ENCODE results near the gene DPH5.
"Not testable (repeated sequence)": the region's sequence is repeated elsewhere in the genome, so short reads cannot be mapped to it uniquely, and the experiment has no call there.

The DPH5 gene

DNA sequence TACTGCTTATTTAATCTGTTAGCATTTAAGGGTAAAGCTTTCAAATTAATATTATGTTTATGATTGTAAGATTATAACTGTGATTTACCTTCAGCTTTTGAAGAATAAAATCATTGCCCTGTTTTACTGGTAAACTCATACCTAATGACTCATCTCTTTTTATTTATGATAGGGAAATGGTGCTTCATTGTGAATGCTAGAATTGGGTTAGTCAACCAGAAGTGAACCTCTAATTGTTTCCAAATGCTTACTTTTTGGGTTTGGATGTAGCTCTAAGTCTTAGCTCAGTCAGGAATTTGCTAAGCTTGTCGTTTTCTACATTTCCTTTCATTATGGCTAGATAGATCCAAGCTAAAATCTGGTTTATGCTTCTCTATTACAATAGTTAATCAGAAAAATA is 70.3 kb downstream of the DPH5 start:
- Histone ChIP-seq H2AFZ (ENCODE audit: low read length) (no peak overlapping the region), H3K27me3 (ENCODE audit: insufficient read depth, low read length, poor library complexity, severe bottlenecking) (no peaks in the 10 kb centered on the region), H3F3A (ENCODE audit: low read depth) (no peaks in the 10 kb centered on the region), H3K9me2 (replicated peaks; ENCODE audit: low read depth, low read length) (no peaks in the 10 kb centered on the region), H3K9ac (ENCODE audit: low read depth, low read length, poor library complexity, severe bottlenecking) (no peak overlapping the region), H3K4me1 (ENCODE audit: insufficient read depth, low read length, poor library complexity, severe bottlenecking) (no peaks in the 10 kb centered on the region), H3K36me3 (ENCODE audit: insufficient read depth, low read length) (peaks cover 21% of the 10 kb centered on the region), H3K79me2 (ENCODE audit: insufficient read depth, low read length) (no peaks in the 10 kb centered on the region), H3K9me3 (ENCODE audit: insufficient read depth, low read depth, low read length) (no peaks in the 10 kb centered on the region), H3K4me3 (ENCODE audit: low read length, poor library complexity, severe bottlenecking) (no peak overlapping the region), H4K20me1 (ENCODE audit: insufficient read depth, low read length, poor library complexity, severe bottlenecking) (no peaks in the 10 kb centered on the region), H3K4me2 (ENCODE audit: low read depth, low read length, poor library complexity, severe bottlenecking) (no peak overlapping the region)
- TF ChIP-seq EZH2phosphoT487 (IDR thresholded peaks at IDR 0.05; ENCODE audit: borderline replicate concordance): no peak
- TF ChIP-seq, protein P1, sequence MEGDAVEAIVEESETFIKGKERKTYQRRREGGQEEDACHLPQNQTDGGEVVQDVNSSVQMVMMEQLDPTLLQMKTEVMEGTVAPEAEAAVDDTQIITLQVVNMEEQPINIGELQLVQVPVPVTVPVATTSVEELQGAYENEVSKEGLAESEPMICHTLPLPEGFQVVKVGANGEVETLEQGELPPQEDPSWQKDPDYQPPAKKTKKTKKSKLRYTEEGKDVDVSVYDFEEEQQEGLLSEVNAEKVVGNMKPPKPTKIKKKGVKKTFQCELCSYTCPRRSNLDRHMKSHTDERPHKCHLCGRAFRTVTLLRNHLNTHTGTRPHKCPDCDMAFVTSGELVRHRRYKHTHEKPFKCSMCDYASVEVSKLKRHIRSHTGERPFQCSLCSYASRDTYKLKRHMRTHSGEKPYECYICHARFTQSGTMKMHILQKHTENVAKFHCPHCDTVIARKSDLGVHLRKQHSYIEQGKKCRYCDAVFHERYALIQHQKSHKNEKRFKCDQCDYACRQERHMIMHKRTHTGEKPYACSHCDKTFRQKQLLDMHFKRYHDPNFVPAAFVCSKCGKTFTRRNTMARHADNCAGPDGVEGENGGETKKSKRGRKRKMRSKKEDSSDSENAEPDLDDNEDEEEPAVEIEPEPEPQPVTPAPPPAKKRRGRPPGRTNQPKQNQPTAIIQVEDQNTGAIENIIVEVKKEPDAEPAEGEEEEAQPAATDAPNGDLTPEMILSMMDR (conservative IDR thresholded peaks at IDR 0.05; ENCODE audit: low read length): no peak

DNA sequence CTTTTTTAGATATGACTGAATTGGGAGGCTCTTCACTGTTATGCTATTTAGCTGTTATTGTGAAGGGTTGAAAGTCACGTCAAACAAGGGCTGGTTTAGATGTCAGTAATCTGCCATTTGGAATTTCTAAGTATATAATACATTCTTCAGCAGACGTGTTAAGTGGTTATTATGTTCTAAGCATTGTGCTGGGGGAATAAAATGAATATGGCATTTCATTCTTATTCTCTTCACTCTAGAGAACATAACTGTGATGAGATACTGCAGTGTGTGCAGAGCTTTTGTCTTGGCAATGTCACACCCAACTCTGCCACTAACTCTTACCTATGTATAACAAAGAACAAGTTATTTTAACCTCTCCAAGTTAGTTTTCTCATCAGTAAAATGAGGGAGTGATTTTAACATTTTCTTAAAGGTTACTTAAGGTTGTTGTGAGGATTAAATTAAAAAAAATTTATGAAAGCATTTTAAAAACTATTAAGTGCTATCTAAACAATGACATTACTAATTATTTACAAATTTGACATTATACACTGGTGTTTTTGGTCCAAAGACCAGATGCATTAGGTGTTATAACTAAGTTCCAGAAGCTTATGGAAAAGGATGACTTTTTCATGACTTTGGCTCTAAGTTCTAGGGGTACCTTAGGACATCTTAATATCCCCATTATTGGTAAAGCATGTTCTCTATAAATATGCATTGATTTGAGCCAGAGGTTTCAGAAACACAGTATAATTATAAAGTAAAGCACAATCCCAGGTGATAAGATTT is 71.4 kb downstream of the DPH5 start:
- TF ChIP-seq, protein P1 (conservative IDR thresholded peaks at IDR 0.05; ENCODE audit: low read length): no peak
- TF ChIP-seq EZH2phosphoT487 (IDR thresholded peaks at IDR 0.05; ENCODE audit: borderline replicate concordance): no peak
- peaks cover 3% of the 10 kb centered on the region; the same call in 1 of the 2 replicates for H3K79me2 ChIP-seq (ENCODE audit: insufficient read depth, low read length)

DNA sequence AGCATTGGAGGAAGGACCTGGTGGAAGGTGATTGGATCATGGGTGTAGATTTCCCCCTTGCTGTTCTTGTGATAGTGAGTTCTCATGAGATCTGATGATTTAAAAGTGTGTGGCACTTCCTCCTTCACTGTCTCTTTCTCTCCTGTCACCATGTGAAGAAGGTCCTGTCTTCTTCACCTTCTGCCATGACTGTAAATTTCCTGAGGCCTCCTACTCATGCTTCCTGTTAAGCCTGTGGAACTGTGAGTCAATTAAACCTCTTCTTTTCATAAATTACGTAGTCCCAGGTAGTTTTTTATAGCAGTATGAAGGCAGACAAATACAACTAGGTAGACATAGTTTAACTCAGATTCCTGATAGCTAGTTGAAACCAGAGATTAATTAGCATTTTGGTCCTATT is 72.6 kb downstream of the DPH5 start:
- not testable (repeated sequence) for H4K20me1 ChIP-seq (ENCODE audit: insufficient read depth, low read length, poor library complexity, severe bottlenecking); H2AFZ ChIP-seq (ENCODE audit: low read length); H3F3A ChIP-seq (ENCODE audit: low read depth); H3K9me3 ChIP-seq (ENCODE audit: insufficient read depth, low read depth, low read length); H3K9ac ChIP-seq (ENCODE audit: low read depth, low read length, poor library complexity, severe bottlenecking); H3K4me3 ChIP-seq (ENCODE audit: low read length, poor library complexity, severe bottlenecking); H3K79me2 ChIP-seq (ENCODE audit: insufficient read depth, low read length); H3K9me2 ChIP-seq (replicated peaks; ENCODE audit: low read depth, low read length); H3K27me3 ChIP-seq (ENCODE audit: insufficient read depth, low read length, poor library complexity, severe bottlenecking); H3K4me2 ChIP-seq (ENCODE audit: low read depth, low read length, poor library complexity, severe bottlenecking); H3K4me1 ChIP-seq (ENCODE audit: insufficient read depth, low read length, poor library complexity, severe bottlenecking)
- peaks cover 21% of the 10 kb centered on the region for H3K36me3 ChIP-seq (ENCODE audit: insufficient read depth, low read length)

More for the DNA sequence above, 71.4 kb downstream of the DPH5 start:
- peaks cover 21% of the 10 kb centered on the region for H3K36me3 ChIP-seq (ENCODE audit: insufficient read depth, low read length)
- no peaks in the 10 kb centered on the region for H4K20me1 ChIP-seq (ENCODE audit: insufficient read depth, low read length, poor library complexity, severe bottlenecking)
- no peak overlapping the region for H3K9ac ChIP-seq (ENCODE audit: low read depth, low read length, poor library complexity, severe bottlenecking)
- H3F3A ChIP-seq (ENCODE audit: low read depth): no peaks in the 10 kb centered on the region
- H3K9me2 ChIP-seq (replicated peaks; ENCODE audit: low read depth, low read length): no peaks in the 10 kb centered on the region
- H2AFZ ChIP-seq (ENCODE audit: low read length): no peak overlapping the region
- H3K4me3 ChIP-seq (ENCODE audit: low read length, poor library complexity, severe bottlenecking): no peak overlapping the region
- no peaks in the 10 kb centered on the region for H3K9me3 ChIP-seq (ENCODE audit: insufficient read depth, low read depth, low read length)
- peaks cover 5% of the 10 kb centered on the region for H3K4me1 ChIP-seq (ENCODE audit: insufficient read depth, low read length, poor library complexity, severe bottlenecking)
- H3K27me3 ChIP-seq (ENCODE audit: insufficient read depth, low read length, poor library complexity, severe bottlenecking): no peaks in the 10 kb centered on the region
- no peak overlapping the region for H3K4me2 ChIP-seq (ENCODE audit: low read depth, low read length, poor library complexity, severe bottlenecking)
